ENCODE measurements around the gene PRCC. TPM values are rescaled to one million over a fixed set of nuclear protein-coding genes. Genes with fewer than 3 reads are reported as not detected.
A peak's percentile ranks its signal among the peaks of the same experiment; 100 is the strongest.

Gene PRCC
- total RNA-seq, 4 donors from 2014 or later = 43.3 to 114 (median 46.3) TPM

DNA sequence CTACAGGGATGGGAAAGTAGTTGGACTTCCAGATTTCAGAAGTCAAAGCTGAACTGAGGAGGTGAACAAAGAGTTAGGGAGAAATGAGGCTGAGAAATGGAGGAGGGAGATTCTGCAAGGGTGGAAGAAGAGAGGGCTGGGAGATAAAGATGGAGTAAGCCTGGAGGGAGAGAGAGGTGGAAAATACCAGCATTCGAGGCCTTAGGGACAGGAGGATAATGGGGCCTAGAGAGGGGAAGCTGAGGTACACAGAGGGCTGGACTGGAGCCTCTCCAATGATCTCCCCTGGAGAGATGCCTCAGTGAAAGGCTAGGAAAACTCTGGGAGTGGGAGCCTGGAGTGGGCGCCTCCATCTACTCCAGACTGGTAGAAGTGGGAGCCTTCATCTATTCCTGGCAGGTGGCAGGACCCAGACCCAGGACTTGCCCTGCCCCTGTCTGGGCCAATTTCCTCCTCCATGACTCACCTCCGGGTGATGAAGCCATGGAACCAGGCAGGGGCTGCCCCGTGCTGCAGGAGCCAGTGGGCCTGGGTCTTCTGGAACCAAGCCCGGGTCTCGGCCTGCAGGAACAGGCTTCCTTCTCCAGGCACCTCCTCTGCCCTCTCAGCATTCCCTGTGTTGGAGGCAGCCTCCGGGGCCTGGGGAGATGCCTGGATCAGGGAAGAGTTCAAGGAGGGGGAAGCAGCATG lies 47.4 kb downstream of the PRCC start:
- Histone ChIP-seq H3K36me3 (no peaks in the 10 kb centered on the region), H3K4me1 (peaks cover 0 to 23% (median 3%) of the 10 kb centered on the region in 4 donors), H3K27me3 (no peaks in the 10 kb centered on the region), H3K4me3 (peak overlapping the region in 2 of 4 donors; percentile 52 to 53), H3K9me3 (no peaks in the 10 kb centered on the region), H3K27ac (peak overlapping the region; percentile 73 to 93 (median 84))
- peak in 1 of 3 donors; percentile 50 for DNase-seq
- TF ChIP-seq, protein P1, sequence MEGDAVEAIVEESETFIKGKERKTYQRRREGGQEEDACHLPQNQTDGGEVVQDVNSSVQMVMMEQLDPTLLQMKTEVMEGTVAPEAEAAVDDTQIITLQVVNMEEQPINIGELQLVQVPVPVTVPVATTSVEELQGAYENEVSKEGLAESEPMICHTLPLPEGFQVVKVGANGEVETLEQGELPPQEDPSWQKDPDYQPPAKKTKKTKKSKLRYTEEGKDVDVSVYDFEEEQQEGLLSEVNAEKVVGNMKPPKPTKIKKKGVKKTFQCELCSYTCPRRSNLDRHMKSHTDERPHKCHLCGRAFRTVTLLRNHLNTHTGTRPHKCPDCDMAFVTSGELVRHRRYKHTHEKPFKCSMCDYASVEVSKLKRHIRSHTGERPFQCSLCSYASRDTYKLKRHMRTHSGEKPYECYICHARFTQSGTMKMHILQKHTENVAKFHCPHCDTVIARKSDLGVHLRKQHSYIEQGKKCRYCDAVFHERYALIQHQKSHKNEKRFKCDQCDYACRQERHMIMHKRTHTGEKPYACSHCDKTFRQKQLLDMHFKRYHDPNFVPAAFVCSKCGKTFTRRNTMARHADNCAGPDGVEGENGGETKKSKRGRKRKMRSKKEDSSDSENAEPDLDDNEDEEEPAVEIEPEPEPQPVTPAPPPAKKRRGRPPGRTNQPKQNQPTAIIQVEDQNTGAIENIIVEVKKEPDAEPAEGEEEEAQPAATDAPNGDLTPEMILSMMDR (IDR thresholded peaks at IDR 0.05) = no peak
- TF ChIP-seq POLR2A (IDR thresholded peaks at IDR 0.05) = no peak

DNA sequence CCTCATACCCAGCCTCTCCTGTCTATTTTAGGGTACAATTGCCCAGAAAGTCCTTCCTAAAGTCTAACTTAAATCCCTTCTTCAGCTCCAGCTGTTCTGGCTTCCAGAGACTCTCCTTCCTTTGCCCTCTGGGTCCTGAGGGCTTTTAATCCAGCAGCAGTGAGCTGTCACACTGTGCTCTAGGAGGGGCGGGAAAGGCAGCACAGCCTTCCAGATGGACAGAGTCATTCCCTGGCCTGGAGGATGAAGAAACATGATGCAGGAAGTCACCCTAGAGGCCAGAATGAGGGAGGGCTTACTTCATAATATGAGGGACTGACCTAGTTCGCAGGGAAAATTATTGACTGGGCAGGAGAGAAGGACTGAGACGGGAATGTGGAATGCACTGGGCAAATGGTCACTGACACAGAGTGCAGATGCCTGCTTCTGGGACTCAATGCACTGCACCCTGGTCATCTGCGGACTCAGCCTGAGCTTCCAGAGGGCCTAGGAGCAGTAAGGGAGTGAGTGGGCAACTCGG lies 48.0 kb downstream of the PRCC start:
- DNase-seq = peak in 1 of 3 donors; percentile 53
- peak overlapping the region; percentile 27 to 44 (median 38) for H3K4me3 ChIP-seq
- H3K27ac ChIP-seq = peak overlapping the region; percentile 73 to 93 (median 84)

DNA sequence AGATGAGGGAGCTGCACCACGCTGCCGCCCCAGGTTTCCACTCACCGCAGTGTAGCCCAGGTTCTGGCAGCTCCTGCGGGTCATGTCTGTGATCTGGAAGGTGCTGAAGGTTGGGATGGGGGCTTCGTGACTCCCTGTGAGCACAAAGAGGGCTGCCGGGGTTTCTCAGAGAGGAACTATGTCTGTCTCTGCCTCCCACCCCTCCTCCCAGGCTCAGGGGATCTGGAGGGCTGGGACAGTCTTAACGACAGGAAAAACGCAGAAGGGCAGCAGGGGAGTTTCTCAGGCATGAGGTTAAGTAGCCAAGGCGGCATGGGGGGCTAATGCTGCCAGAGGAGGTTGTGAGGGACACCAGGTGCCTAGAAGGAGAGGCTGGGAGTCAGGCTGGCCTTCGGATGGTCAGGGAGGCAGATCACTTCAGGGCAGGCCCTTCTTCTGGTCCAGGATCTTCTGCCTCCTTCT lies 48.7 kb downstream of the PRCC start:
- Histone ChIP-seq H3K4me1 (peaks cover 0 to 23% (median 3%) of the 10 kb centered on the region in 4 donors), H3K27ac (peak overlapping the region; percentile 73 to 93 (median 84)), H3K4me3 (peak overlapping the region; percentile 27 to 44 (median 38)), H3K9me3 (no peaks in the 10 kb centered on the region), H3K27me3 (no peaks in the 10 kb centered on the region), H3K36me3 (no peaks in the 10 kb centered on the region)
- peak in 1 of 3 donors; percentile 45 for DNase-seq
- TF ChIP-seq, protein P1 (IDR thresholded peaks at IDR 0.05) = no peak
- no peak for TF ChIP-seq POLR2A (IDR thresholded peaks at IDR 0.05)

More for the DNA sequence above, 48.0 kb downstream of the PRCC start:
- Histone ChIP-seq H3K27me3 (no peaks in the 10 kb centered on the region), H3K4me1 (peaks cover 0 to 23% (median 3%) of the 10 kb centered on the region in 4 donors), H3K9me3 (no peaks in the 10 kb centered on the region), H3K36me3 (no peaks in the 10 kb centered on the region)
- TF ChIP-seq, protein P1 (IDR thresholded peaks at IDR 0.05) = no peak
- no peak for TF ChIP-seq POLR2A (IDR thresholded peaks at IDR 0.05)

DNA sequence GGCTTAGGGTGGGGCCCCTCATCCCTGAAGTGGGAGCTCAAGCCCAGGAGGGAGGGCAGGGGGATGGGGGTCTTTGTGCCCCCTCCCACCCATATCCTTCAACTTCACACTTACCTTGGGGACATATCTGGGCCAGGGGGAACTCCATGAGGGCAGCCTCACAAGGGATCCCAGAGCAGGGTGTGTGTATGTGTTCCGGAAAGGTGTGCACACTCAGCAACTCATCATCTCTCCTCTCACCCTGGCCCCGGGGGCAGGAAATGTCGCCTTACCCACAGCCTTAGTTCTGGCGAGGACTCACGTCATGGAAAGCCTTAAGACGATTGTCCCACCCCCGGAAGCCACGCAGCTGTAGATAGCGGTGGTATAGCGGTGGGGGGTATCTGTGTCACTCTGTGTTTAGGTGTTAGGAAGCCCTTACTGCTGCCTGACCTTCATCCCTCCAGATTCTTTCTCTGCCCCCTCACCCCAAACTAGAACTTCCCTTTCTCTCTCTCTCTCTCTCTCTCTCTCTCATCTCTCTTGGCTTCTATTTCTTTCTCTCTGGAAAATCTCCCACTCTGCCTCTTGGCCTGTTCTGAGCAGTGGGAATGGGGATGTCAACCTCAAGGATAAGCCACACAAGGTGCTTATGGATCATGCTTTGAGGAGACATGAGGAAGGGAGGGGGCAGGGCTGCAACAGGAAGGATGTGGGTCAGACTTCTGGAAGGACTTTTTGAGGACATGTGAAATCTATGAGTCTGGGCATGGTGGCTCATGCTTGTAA lies 49.4 kb downstream of the PRCC start, which contains the start of gene SH2D2A:
Gene SH2D2A, minus strand, starts transcription at position 288 of the 768 bp plus-strand sequence. Its CDS starts 140 bp downstream, at position 148.
- TF ChIP-seq POLR2A (IDR thresholded peaks at IDR 0.05) = peak; percentile 51 to 64
- TF ChIP-seq, protein P1 (IDR thresholded peaks at IDR 0.05) = no peak
- peak within 1 kb of the TSS; percentile 73 to 93 (median 84) for H3K27ac ChIP-seq
- H3K36me3 ChIP-seq = no peaks in the 10 kb centered on the region
- peaks cover 0 to 23% (median 3%) of the 10 kb centered on the region in 4 donors for H3K4me1 ChIP-seq
- DNase-seq = peak in 2 of 3 donors; percentile 88 to 94
- peak within 1 kb of the TSS; percentile 27 to 44 (median 38) for H3K4me3 ChIP-seq
- no peaks in the 10 kb centered on the region for H3K27me3 ChIP-seq
- no peaks in the 10 kb centered on the region for H3K9me3 ChIP-seq

DNA sequence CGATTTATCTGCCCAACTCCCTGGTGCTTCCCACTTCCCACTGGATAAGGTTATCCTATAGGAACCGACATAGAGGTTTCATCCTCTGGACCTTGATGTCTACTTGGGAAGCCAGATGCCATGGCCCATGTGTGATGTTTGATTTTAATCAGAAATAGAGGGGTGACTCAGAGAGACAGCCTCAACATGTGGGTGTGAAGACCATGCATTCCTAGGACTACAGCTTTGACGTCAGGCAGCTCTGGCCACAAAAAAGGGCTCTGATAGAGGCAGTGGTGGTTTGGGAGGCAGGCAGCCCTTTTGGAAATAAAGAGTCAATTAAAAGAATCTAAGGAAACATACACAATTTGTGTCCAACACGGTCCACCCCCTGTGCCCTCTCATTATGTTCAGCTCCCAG lies 54.5 kb downstream of the PRCC start:
- no peak for TF ChIP-seq POLR2A (IDR thresholded peaks at IDR 0.05)
- TF ChIP-seq, protein P1 (IDR thresholded peaks at IDR 0.05) = no peak
- H3K4me3 ChIP-seq = no peak overlapping the region
- no peaks in the 10 kb centered on the region for H3K9me3 ChIP-seq
- no peak overlapping the region for H3K27ac ChIP-seq
- H3K27me3 ChIP-seq = no peaks in the 10 kb centered on the region
- H3K4me1 ChIP-seq = peaks cover 0 to 4% (median 0%) of the 10 kb centered on the region in 4 donors
- peak in 1 of 3 donors; percentile 10 for DNase-seq
- H3K36me3 ChIP-seq = no peaks in the 10 kb centered on the region
